NCI-H2029 (cell line): ENCODE data around the gene ZNF541.

Source experiments
- DNase-seq: peaks from one replicate; lab custom pipeline; 2025; lab: John Stamatoyannopoulos, UW

ZNF541 gene

GRCh38 chr19:47542030-47542475 is 30.9 kb downstream of the ZNF541 start:
- DNase-seq = no peak

DNA sequence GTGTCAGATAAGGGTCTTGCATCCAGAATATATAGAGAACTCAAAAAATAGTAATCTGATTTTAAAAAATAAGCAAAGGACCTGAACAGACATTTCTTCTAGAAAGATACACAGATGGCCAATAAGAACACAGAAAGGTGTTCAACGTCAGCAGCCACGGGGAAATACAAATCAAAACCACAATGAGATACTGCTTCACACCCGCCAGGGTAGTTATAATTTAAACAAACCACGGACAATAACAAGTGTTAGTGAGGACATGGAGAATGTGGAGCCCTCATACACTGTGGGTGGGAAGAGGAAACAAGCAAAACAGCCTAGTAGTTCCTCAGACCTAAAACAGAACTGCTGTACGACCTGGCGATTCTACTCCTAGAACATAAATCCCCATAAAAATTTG is 31.4 kb downstream of the ZNF541 start:
- no peak for DNase-seq

DNA sequence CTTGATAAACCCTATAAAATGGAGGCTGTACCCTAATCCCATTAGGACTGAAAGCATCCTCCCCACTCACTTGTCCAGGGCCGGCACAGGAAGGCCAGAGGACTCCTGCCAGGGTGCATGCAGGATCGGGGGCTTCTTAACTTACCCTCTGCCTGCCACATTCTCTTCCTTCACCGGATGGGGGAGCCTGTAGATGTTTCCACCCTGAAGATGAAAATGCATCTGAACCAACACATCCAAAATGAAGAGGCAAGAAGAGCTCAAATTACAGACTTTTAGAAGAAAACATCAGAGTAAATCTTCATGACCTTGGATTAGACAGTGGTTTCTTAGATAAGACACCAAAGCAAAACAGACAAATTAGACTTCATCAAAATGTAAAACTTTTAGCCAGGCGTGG is 32.2 kb downstream of the ZNF541 start:
- no peak for DNase-seq

- no peak for DNase-seq
Observed at GRCh38 chr19:47539747-47540311, 33.1 kb downstream of the ZNF541 start.

- no peak for DNase-seq
Observed at GRCh38 chr19:47538812-47539211, 34.1 kb downstream of the ZNF541 start.

GRCh38 chr19:47537493-47537892 is 35.5 kb downstream of the ZNF541 start:
- no peak for DNase-seq

- DNase-seq = no peak
Observed at GRCh38 chr19:47534628-47535027, 38.3 kb downstream of the ZNF541 start.

- DNase-seq = no peak
Observed at GRCh38 chr19:47531640-47532387, 41.1 kb downstream of the ZNF541 start.

- DNase-seq = no peak
Observed at GRCh38 chr19:47529018-47529742, 43.8 kb downstream of the ZNF541 start.

- DNase-seq = no peak
Observed at GRCh38 chr19:47526798-47527197, 46.1 kb downstream of the ZNF541 start.

DNA sequence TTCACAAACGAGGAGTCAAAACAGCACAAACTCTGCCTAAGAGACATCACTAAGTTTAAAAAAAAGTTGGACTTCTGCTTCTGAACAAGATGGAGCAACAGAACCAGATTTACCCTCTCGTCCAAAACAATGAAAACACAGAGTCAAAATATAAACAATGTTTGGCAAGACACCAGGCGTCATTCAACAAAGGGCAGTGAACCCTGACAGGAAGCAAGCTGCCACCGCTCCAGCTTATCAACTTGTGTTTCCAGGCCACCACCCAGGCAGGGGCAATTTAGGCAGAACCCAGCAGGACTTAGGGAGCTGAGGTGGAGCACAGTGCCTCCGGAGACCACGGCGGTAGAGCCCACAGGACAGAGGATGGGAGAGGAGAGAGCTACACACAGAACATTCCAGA is 49.5 kb downstream of the ZNF541 start:
- peak; percentile 17 for DNase-seq
